ENCODE data around the gene STX12.

The STX12 gene

DNA sequence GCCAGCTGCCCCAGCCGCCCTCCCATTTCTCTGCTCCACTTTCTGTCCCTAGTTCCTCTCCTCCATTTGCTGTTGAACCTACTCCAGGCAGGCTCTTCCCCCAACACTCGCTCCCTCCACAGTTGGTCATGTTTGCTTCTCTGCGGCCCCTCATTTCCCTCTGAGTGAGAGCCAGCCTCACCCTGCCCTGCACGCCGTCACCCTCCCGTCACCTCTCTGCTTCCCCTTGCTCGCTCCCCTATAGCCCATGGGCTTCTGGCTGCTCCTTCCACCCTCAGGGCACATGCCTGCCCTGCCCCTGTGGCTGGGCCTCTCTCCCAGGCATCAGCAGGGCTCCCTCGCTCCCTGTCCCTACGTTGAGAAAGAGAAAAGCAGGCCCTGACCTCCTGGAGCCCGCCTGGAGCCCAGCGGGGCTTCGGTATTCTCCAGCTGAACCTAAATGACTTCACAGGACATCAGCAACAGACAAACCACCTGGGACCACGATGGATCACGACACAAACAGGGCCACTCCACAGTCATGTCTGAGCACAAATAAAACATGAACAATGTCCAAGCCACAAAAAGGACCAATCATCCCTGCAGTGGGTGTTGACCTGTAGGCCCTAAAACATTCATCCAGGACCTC lies 86.0 kb downstream of the STX12 start:
- TF ChIP-seq, protein P1, sequence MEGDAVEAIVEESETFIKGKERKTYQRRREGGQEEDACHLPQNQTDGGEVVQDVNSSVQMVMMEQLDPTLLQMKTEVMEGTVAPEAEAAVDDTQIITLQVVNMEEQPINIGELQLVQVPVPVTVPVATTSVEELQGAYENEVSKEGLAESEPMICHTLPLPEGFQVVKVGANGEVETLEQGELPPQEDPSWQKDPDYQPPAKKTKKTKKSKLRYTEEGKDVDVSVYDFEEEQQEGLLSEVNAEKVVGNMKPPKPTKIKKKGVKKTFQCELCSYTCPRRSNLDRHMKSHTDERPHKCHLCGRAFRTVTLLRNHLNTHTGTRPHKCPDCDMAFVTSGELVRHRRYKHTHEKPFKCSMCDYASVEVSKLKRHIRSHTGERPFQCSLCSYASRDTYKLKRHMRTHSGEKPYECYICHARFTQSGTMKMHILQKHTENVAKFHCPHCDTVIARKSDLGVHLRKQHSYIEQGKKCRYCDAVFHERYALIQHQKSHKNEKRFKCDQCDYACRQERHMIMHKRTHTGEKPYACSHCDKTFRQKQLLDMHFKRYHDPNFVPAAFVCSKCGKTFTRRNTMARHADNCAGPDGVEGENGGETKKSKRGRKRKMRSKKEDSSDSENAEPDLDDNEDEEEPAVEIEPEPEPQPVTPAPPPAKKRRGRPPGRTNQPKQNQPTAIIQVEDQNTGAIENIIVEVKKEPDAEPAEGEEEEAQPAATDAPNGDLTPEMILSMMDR (IDR thresholded peaks at IDR 0.05; ENCODE audit: control insufficient read depth, insufficient read depth, low read depth, low read length, missing control alignments) = no peak
- DNase-seq (ENCODE audit: low read depth) = no peak
- H3K4me3 ChIP-seq (ENCODE audit: control insufficient read depth, low read depth, low read length) = no peak overlapping the region

DNA sequence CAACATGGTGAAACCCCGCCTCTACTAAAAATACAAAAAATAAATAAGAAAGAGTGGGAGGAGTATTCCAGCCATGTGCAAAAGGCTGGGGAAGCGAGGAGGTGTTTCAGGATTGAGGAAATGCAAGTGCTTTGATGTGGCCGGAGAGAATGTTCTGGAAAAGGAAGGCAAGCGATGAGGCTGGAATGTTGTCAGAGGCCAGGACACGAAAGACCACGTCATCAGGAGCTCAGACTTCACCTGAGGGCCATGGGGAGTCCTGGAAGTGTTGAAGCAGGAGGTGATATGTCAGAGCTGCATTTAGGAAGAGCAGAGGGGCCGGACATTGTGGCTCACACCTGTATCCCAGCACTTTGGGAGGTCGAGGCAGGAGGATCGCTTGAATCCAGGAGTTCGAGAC lies 88.4 kb downstream of the STX12 start:
- H3K4me3 ChIP-seq (ENCODE audit: control insufficient read depth, low read depth, low read length) = no peak overlapping the region
- DNase-seq (ENCODE audit: low read depth) = no peak
- TF ChIP-seq, protein P1 (IDR thresholded peaks at IDR 0.05; ENCODE audit: control insufficient read depth, insufficient read depth, low read depth, low read length, missing control alignments) = no peak

DNA sequence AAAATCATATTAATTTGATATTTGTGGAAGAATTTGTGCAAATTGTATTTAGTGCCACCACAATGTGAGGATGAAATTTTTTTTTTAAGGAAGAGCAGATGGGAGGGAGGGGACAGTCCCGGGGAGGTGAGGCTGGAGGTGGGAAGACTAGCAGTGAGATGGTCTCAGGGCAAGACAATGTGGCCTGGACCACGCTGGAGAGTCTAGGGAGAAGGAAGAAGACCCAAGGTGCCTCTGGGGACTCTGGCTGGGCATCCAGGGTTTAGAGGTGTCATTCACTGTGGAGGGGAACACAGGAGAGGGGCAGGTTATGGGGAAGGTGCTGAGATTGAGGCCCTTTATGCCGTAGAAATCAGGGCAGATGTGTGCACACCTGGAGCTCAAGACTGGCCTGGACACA lies 89.0 kb downstream of the STX12 start:
- DNase-seq (ENCODE audit: low read depth) = no peak
- no peak overlapping the region for H3K4me3 ChIP-seq (ENCODE audit: control insufficient read depth, low read depth, low read length)
- TF ChIP-seq, protein P1 (IDR thresholded peaks at IDR 0.05; ENCODE audit: control insufficient read depth, insufficient read depth, low read depth, low read length, missing control alignments) = no peak

DNA sequence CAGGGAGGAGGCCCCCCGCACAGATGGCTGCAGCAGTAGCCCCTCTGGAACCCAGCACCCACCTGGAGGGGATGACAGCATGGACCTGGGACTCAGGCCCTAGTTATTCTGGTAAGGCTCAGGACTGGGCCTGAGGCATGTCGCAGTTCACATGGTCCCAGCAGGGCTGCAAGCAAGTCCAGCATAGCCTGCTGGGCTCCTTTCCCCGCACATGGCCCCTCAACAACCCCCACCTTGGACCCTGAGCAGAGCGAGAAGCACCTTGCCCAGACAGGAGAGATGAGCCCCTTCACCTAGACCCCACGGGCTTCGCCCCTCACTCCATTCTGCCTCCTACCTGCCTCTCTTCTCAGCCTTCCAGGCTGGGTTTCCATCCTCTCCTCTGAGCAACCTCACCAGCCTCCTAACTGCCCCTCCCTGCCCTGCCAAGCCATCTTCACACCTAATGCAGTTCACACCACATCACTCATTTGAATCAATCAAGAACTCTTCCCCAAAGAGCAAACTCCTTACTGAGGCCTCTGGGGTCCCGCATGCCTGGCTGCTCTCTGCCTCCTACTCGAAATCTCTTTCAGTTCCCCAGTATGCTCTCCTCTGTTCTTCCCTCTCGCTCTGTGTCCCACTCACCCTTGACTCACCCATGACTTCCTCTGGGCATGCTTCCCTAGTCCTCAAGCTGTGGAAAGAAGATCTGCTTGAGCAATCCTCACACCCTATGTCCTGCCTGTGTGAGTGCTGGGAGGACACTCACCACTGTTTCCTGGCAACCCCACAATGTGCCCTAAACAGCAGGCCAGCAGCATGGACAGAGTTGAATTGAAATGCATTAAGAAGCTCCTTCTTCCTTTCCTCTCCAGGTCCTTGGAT lies 89.9 kb downstream of the STX12 start:
- DNase-seq (ENCODE audit: low read depth) = peak; percentile 96
- TF ChIP-seq, protein P1 (IDR thresholded peaks at IDR 0.05; ENCODE audit: control insufficient read depth, insufficient read depth, low read depth, low read length, missing control alignments) = no peak
- no peak overlapping the region for H3K4me3 ChIP-seq (ENCODE audit: control insufficient read depth, low read depth, low read length)

DNA sequence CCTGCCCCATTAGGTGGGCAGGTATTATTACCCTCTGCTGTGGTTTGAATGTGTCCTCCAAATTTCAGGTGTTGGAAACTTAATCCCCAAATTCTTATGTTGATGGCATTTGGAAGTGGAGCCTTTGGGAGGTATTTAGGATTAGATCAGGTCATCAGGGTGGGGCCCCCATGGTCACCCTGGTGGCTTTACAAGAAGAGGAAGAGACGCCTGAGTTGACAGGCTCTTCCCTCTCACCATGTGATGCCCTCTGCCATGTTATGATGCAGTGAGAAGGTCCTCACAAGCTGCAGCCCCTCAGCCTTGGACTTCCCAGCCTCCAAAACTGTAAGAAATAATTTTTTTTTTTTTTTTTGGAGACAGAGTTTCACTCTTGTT lies 90.5 kb downstream of the STX12 start:
- H3K4me3 ChIP-seq (ENCODE audit: control insufficient read depth, low read depth, low read length) = no peak overlapping the region

DNA sequence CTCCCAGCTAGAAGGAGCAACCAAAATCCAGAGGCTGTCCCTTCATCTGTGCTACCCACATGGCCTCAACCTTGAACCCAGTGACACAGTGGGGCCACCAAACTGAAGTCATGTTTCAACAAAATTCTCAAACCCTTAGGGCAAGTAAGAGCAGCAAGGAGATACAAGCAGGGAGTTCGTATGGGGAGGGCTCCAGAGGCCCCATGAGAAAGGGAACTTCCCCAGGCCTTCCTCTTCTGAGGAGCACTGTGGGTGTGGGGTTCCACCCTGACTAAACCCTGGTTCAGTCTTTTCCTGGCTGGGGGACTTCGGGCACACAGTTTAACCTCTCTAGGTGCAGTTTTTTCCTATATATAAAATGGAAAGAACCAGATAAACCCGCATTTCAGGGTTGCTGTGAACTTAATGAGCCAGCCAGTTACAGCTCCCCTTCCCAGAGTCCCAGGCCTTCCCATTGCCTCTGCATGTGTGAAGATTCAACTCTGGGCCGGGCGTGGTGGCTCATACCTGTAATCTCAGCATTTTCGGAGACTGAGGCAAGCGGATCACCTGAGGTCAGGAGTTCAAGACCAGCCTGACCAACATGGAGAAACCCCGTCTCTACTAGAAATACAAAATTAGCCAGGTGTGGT lies 91.4 kb downstream of the STX12 start:
- no peak for DNase-seq (ENCODE audit: low read depth)
- no peak overlapping the region for H3K4me3 ChIP-seq (ENCODE audit: control insufficient read depth, low read depth, low read length)
- TF ChIP-seq, protein P1 (IDR thresholded peaks at IDR 0.05; ENCODE audit: control insufficient read depth, insufficient read depth, low read depth, low read length, missing control alignments) = no peak

More for the DNA sequence above, 90.5 kb downstream of the STX12 start:
- TF ChIP-seq, protein P1 (IDR thresholded peaks at IDR 0.05; ENCODE audit: control insufficient read depth, insufficient read depth, low read depth, low read length, missing control alignments) = no peak
- no peak for DNase-seq (ENCODE audit: low read depth)
